CD4-positive, alpha-beta T cell treated with Interleukin-4 for 4 hours (primary cell): ENCODE data around the gene PSD2.

Source experiments
- DNase-seq: peaks from one replicate; pipeline ENCODE4 v3.0.0-alpha.2; 2020

Gene PSD2

GRCh38 chr5:139795074-139796001, at the start of gene PSD2:
PSD2 (plus strand) TSS chr5:139795808; CDS start chr5:139809441, 13,633 bp downstream.
- DNase-seq, result no peak

- peak; percentile 70 for DNase-seq
Observed at GRCh38 chr5:139746691-139747582, 48.7 kb upstream of the PSD2 start.

GRCh38 chr5:139747583-139748504, 47.8 kb upstream of the PSD2 start:
- peak; percentile 43 for DNase-seq

GRCh38 chr5:139748505-139748826, 47.1 kb upstream of the PSD2 start:
- DNase-seq, result no peak

GRCh38 chr5:139749242-139749641, 46.4 kb upstream of the PSD2 start:
- DNase-seq, result no peak

- no peak for DNase-seq
Observed at GRCh38 chr5:139751236-139751635, 44.4 kb upstream of the PSD2 start.

- DNase-seq, result no peak
Observed at GRCh38 chr5:139752506-139753473, 42.8 kb upstream of the PSD2 start.

- no peak for DNase-seq
Observed at GRCh38 chr5:139755892-139756671, 39.5 kb upstream of the PSD2 start.

GRCh38 chr5:139756971-139757370, 38.6 kb upstream of the PSD2 start:
- DNase-seq, result no peak

GRCh38 chr5:139757727-139758509, 37.7 kb upstream of the PSD2 start:
- DNase-seq, result no peak

GRCh38 chr5:139758510-139759075, 37.0 kb upstream of the PSD2 start:
- DNase-seq, result no peak

- no peak for DNase-seq
Observed at GRCh38 chr5:139759219-139759721, 36.3 kb upstream of the PSD2 start.

GRCh38 chr5:139760066-139761056, 35.2 kb upstream of the PSD2 start:
- no peak for DNase-seq

- DNase-seq, result no peak
Observed at GRCh38 chr5:139761057-139761450, 34.6 kb upstream of the PSD2 start.

GRCh38 chr5:139761501-139761900, 34.1 kb upstream of the PSD2 start:
- DNase-seq, result no peak

- DNase-seq, result no peak
Observed at GRCh38 chr5:139762615-139763170, 32.9 kb upstream of the PSD2 start.

- no peak for DNase-seq
Observed at GRCh38 chr5:139763280-139763929, 32.2 kb upstream of the PSD2 start.
